H1 (cell line): ENCODE measurements around the gene DCTD. TPM values are rescaled to one million over a fixed set of nuclear protein-coding genes. Genes with fewer than 3 reads are reported as not detected.

Experiments
- CTCF ChIA-PET: fragments of 300-600 bp; sonication (Branson Sonifier 250); formaldehyde crosslinking; loops from one replicate; lab custom pipeline; 2021; ENCODE audit not compliant: partially characterized antibody; lab: Charles Lee
- POLR2A ChIA-PET: fragments of 300-600 bp; sonication (Branson Sonifier 250); formaldehyde crosslinking; loops from one replicate; lab custom pipeline; 2021; ENCODE audit warnings: inconsistent platforms; ENCODE audit not compliant: partially characterized antibody; lab: Charles Lee
- DNase-seq, 2 experiments: peaks; one replicate each; pipeline versions ENCODE4 v3.0.0 to v3.0.0-alpha.2; 2010 to 2022; ENCODE audit warnings: low spot score in 2 of 2, low read depth in 1 of 2, mixed read lengths in 1 of 2
- FAIRE-seq: peaks from 2 replicates; lab custom pipeline; 2011; peaks lifted over from hg19 to GRCh38; lab: Jason Lieb, UNC
- H2AFZ ChIP-seq: 2 replicates; pipeline ENCODE4 v1.8.1; 2012; ENCODE audit warnings: low read length, inconsistent platforms
- H2AK5ac ChIP-seq: 2 replicates; pipeline ENCODE4 v1.6.1; 2013; ENCODE audit warnings: low read depth, low read length
- H2BK120ac ChIP-seq: replicated peaks from 2 replicates; pipeline ENCODE3; 2013; ENCODE audit warnings: low read depth, low read length, inconsistent platforms
- H2BK12ac ChIP-seq: 2 replicates; pipeline ENCODE4 v1.6.1; 2013; ENCODE audit warnings: low read depth, low read length
- H2BK15ac ChIP-seq: 2 replicates; pipeline ENCODE4 v1.6.1; 2013; ENCODE audit warnings: low read length
- H2BK20ac ChIP-seq: 2 replicates; pipeline ENCODE4 v1.6.1; 2013; ENCODE audit warnings: low read length
- H2BK5ac ChIP-seq: 2 replicates; pipeline ENCODE4 v1.6.1; 2013; ENCODE audit warnings: low read depth, low read length
- H3K14ac ChIP-seq: 2 replicates; pipeline ENCODE4 v1.6.1; 2013; ENCODE audit warnings: inconsistent platforms; ENCODE audit not compliant: insufficient read length
- H3K18ac ChIP-seq: 2 replicates; pipeline ENCODE4 v1.6.1; 2013; ENCODE audit warnings: low read length; ENCODE audit errors: extremely low read depth
- H3K23ac ChIP-seq: 2 replicates; pipeline ENCODE4 v1.6.1; 2013; ENCODE audit warnings: inconsistent platforms; ENCODE audit not compliant: insufficient read length
- H3K23me2 ChIP-seq: 2 replicates; pipeline ENCODE4 v1.6.1; 2013; ENCODE audit warnings: low read depth, low read length
- H3K27ac ChIP-seq: 2 replicates; pipeline ENCODE4 v1.6.1; 2011; ENCODE audit warnings: low read depth, low read length, inconsistent platforms
- H3K27me3 ChIP-seq, 4 experiments: replicated peaks in 1 of 4; 1 replicate in 1 of 4; 2 replicates in 3 of 4; pipeline versions ENCODE4 v1.6.1 to v1.8.1; 2011 to 2013; ENCODE audit warnings: low read length in 3 of 4, mild to moderate bottlenecking in 3 of 4, inconsistent platforms in 2 of 4, mixed read lengths in 2 of 4, moderate library complexity in 1 of 4; ENCODE audit not compliant: control insufficient read depth in 3 of 4, insufficient read depth in 3 of 4; ENCODE audit errors: extremely low read depth in 1 of 4
- H3K36me3 ChIP-seq, 4 experiments: 2 replicates each; pipeline versions ENCODE4 v1.6.1 to v1.8.1; 2011 to 2013; ENCODE audit warnings: mild to moderate bottlenecking in 4 of 4, low read length in 3 of 4, moderate library complexity in 2 of 4, control low read depth in 1 of 4, inconsistent platforms in 1 of 4; ENCODE audit not compliant: insufficient read depth in 4 of 4, control insufficient read depth in 2 of 4
- H3K4ac ChIP-seq: replicated peaks from 2 replicates; pipeline ENCODE3; 2013; ENCODE audit warnings: low read length, low read depth, mixed read lengths, inconsistent platforms; ENCODE audit not compliant: insufficient read length
- H3K4me1 ChIP-seq, 4 experiments: replicated peaks in 1 of 4; 1 replicate in 1 of 4; 2 replicates in 3 of 4; pipeline versions ENCODE4 v1.6.1 to v1.8.1; 2011 to 2013; ENCODE audit warnings: low read length in 3 of 4, inconsistent platforms in 2 of 4, mixed read lengths in 1 of 4; ENCODE audit not compliant: insufficient read depth in 4 of 4, control insufficient read depth in 3 of 4
- H3K4me2 ChIP-seq, 2 experiments: 2 replicates each; pipeline versions ENCODE4 v1.6.1 to v1.8.1; 2011 to 2013; ENCODE audit warnings: low read depth in 2 of 2, low read length in 2 of 2, control low read depth in 1 of 2, inconsistent platforms in 1 of 2, mild to moderate bottlenecking in 1 of 2; ENCODE audit not compliant: insufficient read depth in 1 of 2
- H3K4me3 ChIP-seq, 4 experiments: fragments of 200-600, 300-600 bp in 1 of 4; sonication (generic), shearing (Covaris generic), sonication (Bioruptor Twin) in 1 of 4; 2 replicates each; pipeline versions ENCODE4 v1.5.1 to v1.8.1; 2011 to 2016; ENCODE audit warnings: low read length in 4 of 4, low read depth in 3 of 4, control low read depth in 2 of 4, inconsistent platforms in 2 of 4, mild to moderate bottlenecking in 2 of 4, mixed read lengths in 1 of 4, moderate library complexity in 1 of 4; ENCODE audit not compliant: insufficient read depth in 2 of 4; ENCODE audit errors: extremely low read depth in 1 of 4
- H3K56ac ChIP-seq: replicated peaks from 2 replicates; pipeline ENCODE3; 2013; ENCODE audit warnings: low read depth, mild to moderate bottlenecking, mixed read lengths, low read length, inconsistent platforms; ENCODE audit not compliant: insufficient read length
- H3K79me1 ChIP-seq: 2 replicates; pipeline ENCODE4 v1.6.1; 2013; ENCODE audit warnings: low read depth, low read length, control low read depth
- H3K79me2 ChIP-seq, 2 experiments: 2 replicates each; pipeline versions ENCODE4 v1.6.1 to v1.8.1; 2012 to 2013; ENCODE audit warnings: low read length in 2 of 2, mild to moderate bottlenecking in 2 of 2, inconsistent platforms in 1 of 2; ENCODE audit not compliant: insufficient read depth in 2 of 2, control insufficient read depth in 1 of 2
- H3K9ac ChIP-seq, 4 experiments: replicated peaks in 1 of 4; 1 replicate in 1 of 4; 2 replicates in 3 of 4; pipeline versions ENCODE4 v1.6.1 to v1.8.1; 2011 to 2013; ENCODE audit warnings: low read depth in 3 of 4, low read length in 3 of 4, control low read depth in 2 of 4, mild to moderate bottlenecking in 2 of 4, moderate library complexity in 2 of 4, inconsistent platforms in 1 of 4; ENCODE audit errors: extremely low read depth in 1 of 4
- H3K9me3 ChIP-seq, 2 experiments: 2 replicates each; pipeline versions ENCODE4 v1.6.1 to v1.8.1; 2012 to 2013; ENCODE audit warnings: mild to moderate bottlenecking in 2 of 2, moderate library complexity in 2 of 2, control low read depth in 1 of 2, inconsistent platforms in 1 of 2, low read depth in 1 of 2, low read length in 1 of 2, mixed read lengths in 1 of 2; ENCODE audit not compliant: insufficient read depth in 2 of 2
- H4K20me1 ChIP-seq, 2 experiments: replicated peaks in 1 of 2; 2 replicates each; pipeline versions ENCODE3 to v1.8.1; 2011 to 2013; ENCODE audit warnings: inconsistent platforms in 2 of 2, low read length in 2 of 2, mild to moderate bottlenecking in 1 of 2; ENCODE audit not compliant: insufficient read depth in 2 of 2, control insufficient read depth in 1 of 2
- H4K5ac ChIP-seq: 2 replicates; pipeline ENCODE4 v1.6.1; 2013; ENCODE audit warnings: low read length, low read depth, mixed read lengths, inconsistent platforms; ENCODE audit not compliant: insufficient read length
- H4K8ac ChIP-seq: 2 replicates; pipeline ENCODE4 v1.8.0; 2013; ENCODE audit warnings: mild to moderate bottlenecking, moderate library complexity, low read length, inconsistent platforms; ENCODE audit not compliant: insufficient read depth; ENCODE audit errors: extremely low read depth
- H4K91ac ChIP-seq: replicated peaks from 2 replicates; pipeline ENCODE3; 2013; ENCODE audit warnings: low read length, mixed read lengths, inconsistent platforms; ENCODE audit not compliant: insufficient read length
- BACH1 ChIP-seq: IDR thresholded peaks from 2 replicates; pipeline ENCODE4 v1.6.1; 2012; ENCODE audit warnings: low read length, improper control_type of control experiment
- TBP ChIP-seq: IDR thresholded peaks from 2 replicates; pipeline ENCODE4 v1.6.1; 2011; ENCODE audit warnings: low read depth, low read length, improper control_type of control experiment
- WGBS, 2 experiments: shearing (Covaris generic) in 1 of 2; methylation state at CpG; one replicate each; pipeline versions ENCODE4 v1.1.6 to v1.1.7; 2013 to 2015; ENCODE audit warnings: low lambda C conversion rate in 2 of 2, mixed read lengths in 2 of 2, inconsistent platforms in 1 of 2, low coverage in 1 of 2, missing lambda C conversion rate in 1 of 2; ENCODE audit not compliant: insufficient replicate concordance in 2 of 2, insufficient coverage in 1 of 2, insufficient read length in 1 of 2; ENCODE audit errors: extremely low coverage in 1 of 2, missing lambda C conversion rate in 1 of 2; 5-methylcytosine and 5-hydroxymethylcytosine counted together
- polyA plus RNA-seq, 7 experiments: library from polyadenylated mRNA; depleted of rRNA in 3 of 7; stranded (reverse) in 5 of 7; unstranded in 2 of 7; fragments of >200 nt in 5 of 7; fragments of 200-250 nt in 2 of 7; gene quantifications; 1 replicate in 5 of 7; 2 replicates in 1 of 7; 4 replicates in 1 of 7; pipeline versions ENCODE4 v1.2.1 to v1.2.3, GENCODE V29; 2011 to 2013; ENCODE audit warnings: missing spikeins in 2 of 7, mixed read lengths in 2 of 7
- total RNA-seq: library from RNA; stranded (reverse); fragmentation: NEBNext Ultra II Directional; extraction: Animal tissue kit (Norgen Biotek cat#: 25700); gene quantifications from 2 replicates; pipeline ENCODE4 v1.2.1, GENCODE V29; 2021

DCTD gene
- total and polyA plus RNA-seq, 2 of the 8 experiments (the other 6 are each of a cell fraction or from before 2014, with no cell fraction given), result 60.2 to 69.5 TPM

- Histone ChIP-seq H3K4ac (no peak overlapping the region), H3K79me2 (no peaks in the 10 kb centered on the region), H3K9me3 (no peaks in the 10 kb centered on the region), H3K9ac (no peak overlapping the region), H4K20me1 (no peaks in the 10 kb centered on the region), H2BK15ac (no peak overlapping the region), H2BK120ac (no peak overlapping the region), H4K8ac (no peak overlapping the region), H3K23ac (no peak overlapping the region)
- ChIA-PET POLR2A (interaction anchor here (1.2 kb wide), 1 partner anchor 11 kb away, joined by 3 read pairs; no protein-coding TSS in a partner anchor), CTCF (interaction anchor here (0.8 to 1.2 kb wide), 3 partner anchors 14 to 19 kb away, joined by 3 to 10 read pairs (median 6); no protein-coding TSS in a partner anchor)
- TF ChIP-seq BACH1, result no peak
- TF ChIP-seq TBP, result peak; percentile 92
- TF ChIP-seq, all 59 proteins: peak for 1
- 75% methylated on average over 7 of the region's 10 CpGs; no CpG with 5 or more reads in 1 of the 2 experiments for WGBS, 2 experiments
- Histone ChIP-seq H3K4me1 (peaks cover 0 to 7% (median 5%) of the 10 kb centered on the region in 4 experiments; a peak in 5 of 7 replicates), H2AFZ (no peak overlapping the region), H2BK5ac (no peak overlapping the region), H3K23me2 (no peaks in the 10 kb centered on the region), H3K18ac (no peak overlapping the region), H3K27me3 (no peaks in the 10 kb centered on the region), H3K4me2 (no peak overlapping the region), H3K14ac (no peak overlapping the region), H2BK20ac (no peak overlapping the region), H3K56ac (no peak overlapping the region), H3K4me3 (no peak overlapping the region), H3K36me3 (no peaks in the 10 kb centered on the region), H4K5ac (no peak overlapping the region), H2AK5ac (no peak overlapping the region), H2BK12ac (no peak overlapping the region), H3K27ac (no peak overlapping the region), H3K79me1 (no peaks in the 10 kb centered on the region), H4K91ac (no peak overlapping the region)
- DNase-seq, result no peak
- FAIRE-seq, result no peak
These were observed 55.8 kb downstream of the DCTD start for GRCh38 chr4:182861346-182861745.
